Smooth muscle cell (in vitro differentiated cells): ENCODE results near the gene LAPTM5. TPM values are rescaled to one million over a fixed set of nuclear protein-coding genes. Genes with fewer than 3 reads are reported as not detected.

Source experiments
- DNase-seq: peaks from one replicate; lab custom pipeline; 2025; ENCODE audit not compliant: unreplicated experiment; lab: John Stamatoyannopoulos, UW
- H2AFZ ChIP-seq: fragments of 200-600 bp; sonication (generic); 2 replicates; pipeline ENCODE4 v1.6.0; 2016; ENCODE audit warnings: antibody characterized with exemption, low read depth, mild to moderate bottlenecking
- H3F3A ChIP-seq: fragments of 200-600 bp; sonication (generic); 2 replicates; pipeline ENCODE4 v1.6.0; 2017; ENCODE audit warnings: antibody characterized with exemption, low read depth
- H3K27ac ChIP-seq: fragments of 200-600 bp; sonication (generic); 2 replicates; pipeline ENCODE4 v1.5.1; 2016; ENCODE audit warnings: low read depth, mild to moderate bottlenecking
- H3K27me3 ChIP-seq: fragments of 200-600 bp; sonication (generic); 2 replicates; pipeline ENCODE4 v1.6.1; 2016; ENCODE audit warnings: low read depth, mild to moderate bottlenecking
- H3K36me3 ChIP-seq: fragments of 200-600 bp; sonication (generic); 2 replicates; pipeline ENCODE4 v1.5.1; 2016; ENCODE audit warnings: low read depth
- H3K4me1 ChIP-seq: fragments of 200-600 bp; sonication (generic); 2 replicates; pipeline ENCODE4 v1.5.1; 2016; ENCODE audit warnings: low read depth
- H3K4me2 ChIP-seq: fragments of 200-600 bp; sonication (generic); 2 replicates; pipeline ENCODE4 v1.6.0; 2016; ENCODE audit warnings: mild to moderate bottlenecking
- H3K4me3 ChIP-seq: fragments of 200-600 bp; sonication (generic); 2 replicates; pipeline ENCODE4 v1.5.1; 2016; ENCODE audit warnings: mild to moderate bottlenecking
- H3K79me2 ChIP-seq: fragments of 200-600 bp; sonication (generic); 2 replicates; pipeline ENCODE4 v1.6.0; 2016; ENCODE audit warnings: low read depth, mild to moderate bottlenecking
- H3K9ac ChIP-seq: fragments of 200-600 bp; sonication (generic); 2 replicates; pipeline ENCODE4 v1.6.0; 2016; ENCODE audit warnings: low read depth
- H3K9me3 ChIP-seq: fragments of 200-600 bp; sonication (generic); replicated peaks from 2 replicates; pipeline ENCODE4 v1.5.1; 2016; ENCODE audit warnings: low read depth
- H4K20me1 ChIP-seq: fragments of 200-600 bp; sonication (generic); 2 replicates; pipeline ENCODE4 v1.6.0; 2016; ENCODE audit warnings: low read depth
- WGBS: methylation state at CpG from one replicate; pipeline ENCODE4 v1.1.7; 2016; ENCODE audit warnings: low lambda C conversion rate; 5-methylcytosine and 5-hydroxymethylcytosine counted together
- microRNA-seq: library from miRNA; unstranded; fragments of <30 nt; microRNA quantifications from one replicate; pipeline ENCODE4, GENCODE V29; 2016; ENCODE audit warnings: borderline number of aligned reads
- polyA plus RNA-seq: library from polyadenylated mRNA; unstranded; fragments of >200 nt; fragmentation: Nextera tagmentation; extraction: Ambion mirVana; gene quantifications from 2 replicates; pipeline ENCODE4 v1.2.1, GENCODE V29; 2016
- small RNA-seq: library from RNA; depleted of rRNA; stranded (forward); fragments of <200 nt; gene quantifications from one replicate; pipeline ENCODE3, GENCODE V24; 2014
- total RNA-seq: library from RNA; depleted of rRNA; stranded (reverse); fragments of >200 nt; gene quantifications from 2 replicates; pipeline ENCODE4 v1.2.3, GENCODE V29; 2014
- TF ChIP-seq, protein P1 (sequence below): fragments of 200-600 bp; sonication (generic); IDR thresholded peaks from 2 replicates; pipeline ENCODE4 v1.5.1; 2017; ENCODE audit warnings: borderline replicate concordance, mild to moderate bottlenecking, antibody characterized with exemption; ENCODE audit not compliant: insufficient read depth, poor library complexity, severe bottlenecking

LAPTM5 gene
- total and polyA plus RNA-seq, 2 experiments from 2014 or later, result 0.63 to 1.4 TPM

DNA sequence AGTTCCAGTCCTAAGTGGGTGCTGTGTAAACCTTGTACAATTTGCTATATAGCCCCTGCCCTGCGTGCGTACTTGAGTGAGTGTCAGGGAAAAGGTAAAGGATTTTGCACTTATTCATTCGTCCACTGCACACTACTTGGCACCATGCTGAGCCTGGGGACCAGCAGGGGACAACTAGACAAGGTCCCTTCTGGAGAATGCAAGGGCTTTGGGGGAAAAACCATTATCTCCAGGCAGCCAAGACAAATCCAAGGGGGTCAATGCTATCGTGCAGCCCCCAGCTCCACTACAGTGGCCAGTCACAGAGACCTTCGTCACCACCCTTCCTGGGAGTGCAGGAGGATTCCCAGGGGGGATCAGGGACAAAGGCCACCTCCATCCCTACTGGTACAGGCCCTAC is 73.9 kb downstream of the LAPTM5 start:
- Histone ChIP-seq H3K4me3 (no peak overlapping the region), H3K27me3 (peaks cover 68% of the 10 kb centered on the region), H3K36me3 (no peaks in the 10 kb centered on the region), H3F3A (no peaks in the 10 kb centered on the region), H3K9me3 (no peaks in the 10 kb centered on the region), H3K27ac (no peak overlapping the region), H3K9ac (no peak overlapping the region), H4K20me1 (no peaks in the 10 kb centered on the region), H3K4me1 (peaks cover 4% of the 10 kb centered on the region), H3K4me2 (no peak overlapping the region), H2AFZ (no peak overlapping the region), H3K79me2 (no peaks in the 10 kb centered on the region)
- no peak for DNase-seq
- TF ChIP-seq, protein P1, sequence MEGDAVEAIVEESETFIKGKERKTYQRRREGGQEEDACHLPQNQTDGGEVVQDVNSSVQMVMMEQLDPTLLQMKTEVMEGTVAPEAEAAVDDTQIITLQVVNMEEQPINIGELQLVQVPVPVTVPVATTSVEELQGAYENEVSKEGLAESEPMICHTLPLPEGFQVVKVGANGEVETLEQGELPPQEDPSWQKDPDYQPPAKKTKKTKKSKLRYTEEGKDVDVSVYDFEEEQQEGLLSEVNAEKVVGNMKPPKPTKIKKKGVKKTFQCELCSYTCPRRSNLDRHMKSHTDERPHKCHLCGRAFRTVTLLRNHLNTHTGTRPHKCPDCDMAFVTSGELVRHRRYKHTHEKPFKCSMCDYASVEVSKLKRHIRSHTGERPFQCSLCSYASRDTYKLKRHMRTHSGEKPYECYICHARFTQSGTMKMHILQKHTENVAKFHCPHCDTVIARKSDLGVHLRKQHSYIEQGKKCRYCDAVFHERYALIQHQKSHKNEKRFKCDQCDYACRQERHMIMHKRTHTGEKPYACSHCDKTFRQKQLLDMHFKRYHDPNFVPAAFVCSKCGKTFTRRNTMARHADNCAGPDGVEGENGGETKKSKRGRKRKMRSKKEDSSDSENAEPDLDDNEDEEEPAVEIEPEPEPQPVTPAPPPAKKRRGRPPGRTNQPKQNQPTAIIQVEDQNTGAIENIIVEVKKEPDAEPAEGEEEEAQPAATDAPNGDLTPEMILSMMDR, result no peak
- WGBS, result 89% methylated on average over 5 of the region's 5 CpGs

Small RNA genes within 50 kb of the gene (microRNA-seq; reads per million reads assigned to microRNA genes)
- not detected for gene MIR4420

Small RNA genes within 50 kb of the gene (small RNA-seq; reads per million reads assigned to genes)
- gene MIR4420, result not detected

Other genes with a start within 250 kb of the LAPTM5 start
- 0.36 and 2.0 TPM in 2 replicates for gene MATN1, start 34.2 kb downstream of the LAPTM5 start, total RNA-seq
- 0.40 and 0.61 TPM in 2 replicates for gene MATN1, start 34.2 kb downstream of the LAPTM5 start, polyA plus RNA-seq
- 45.8 and 46.3 TPM in 2 replicates for gene SDC3, start 151.0 kb upstream of the LAPTM5 start, total RNA-seq
- 86.8 and 112 TPM in 2 replicates for gene SDC3, start 151.0 kb upstream of the LAPTM5 start, polyA plus RNA-seq